ENCODE data around the gene NANOG. TPM values are rescaled to one million over a fixed set of nuclear protein-coding genes. Genes with fewer than 3 reads are reported as not detected.
"Not testable (repeated sequence)": the region's sequence is repeated elsewhere in the genome, so short reads cannot be mapped to it uniquely, and the experiment has no call there.

Gene NANOG
- total and polyA plus RNA-seq, 2 donors (not counting 3 experiments of a cell fraction or from before 2014, with no cell fraction given) = 0.03 TPM; not detected in 1

DNA sequence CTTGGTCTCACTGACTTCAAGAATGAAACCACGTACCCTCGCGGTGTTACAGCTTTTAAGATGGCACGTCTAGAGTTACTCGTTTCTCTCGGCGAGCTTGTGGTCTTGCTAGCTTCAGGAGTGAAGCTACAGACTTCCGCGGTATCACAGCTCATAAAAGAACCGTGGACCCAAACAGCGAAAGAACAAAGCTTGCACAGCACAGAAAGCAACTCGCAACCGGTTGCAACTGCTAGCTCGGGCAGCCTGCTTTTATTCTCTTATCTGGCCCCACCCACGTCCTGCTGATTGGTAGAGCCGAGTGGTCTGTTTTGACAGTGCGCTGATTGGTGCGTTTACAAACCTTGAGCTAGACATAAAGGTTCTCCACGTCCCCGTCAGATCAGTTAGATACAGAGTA, 37.8 kb upstream of the NANOG start:
- CTCF ChIA-PET = no interaction called here
- no peak overlapping the region for H3K27ac ChIP-seq (ENCODE audit: insufficient read depth, low read depth, low read length)
- intact Hi-C loops (cut with micrococcal nuclease) (no loop called here), dilution Hi-C loops (cut with MboI; ENCODE audit: extremely low pct_ligation_motif_present, low sequenced_read_pairs) (no loop called here)
- no peak overlapping the region for H3K9ac ChIP-seq (replicated peaks; ENCODE audit: extremely low read depth, insufficient read depth, low read length)
- no peak overlapping the region for H3K4me2 ChIP-seq (ENCODE audit: insufficient read depth, low read length)
- H3K79me2 ChIP-seq (ENCODE audit: control insufficient read depth, insufficient read depth, low read length) = no peaks in the 10 kb centered on the region
- no peaks in the 10 kb centered on the region for H3K27me3 ChIP-seq (ENCODE audit: control insufficient read depth in 2 of 2, insufficient read depth in 2 of 2, low read length in 2 of 2)
- no peaks in the 10 kb centered on the region for H3K9me3 ChIP-seq (replicated peaks; ENCODE audit: control insufficient read depth, insufficient read depth, low read length)
- H3K4me3 ChIP-seq (replicated peaks in 1 of 3; ENCODE audit: insufficient read depth in 1 of 3, low read depth in 1 of 3, low read length in 3 of 3) = no peak overlapping the region
- no peaks in the 10 kb centered on the region for H4K20me1 ChIP-seq (replicated peaks; ENCODE audit: control insufficient read depth, extremely low read depth, insufficient read depth, low read length)
- TF ChIP-seq, protein P1, sequence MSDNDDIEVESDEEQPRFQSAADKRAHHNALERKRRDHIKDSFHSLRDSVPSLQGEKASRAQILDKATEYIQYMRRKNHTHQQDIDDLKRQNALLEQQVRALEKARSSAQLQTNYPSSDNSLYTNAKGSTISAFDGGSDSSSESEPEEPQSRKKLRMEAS (IDR thresholded peaks at IDR 0.05; ENCODE audit: insufficient read depth, insufficient read length) = no peak
- TF ChIP-seq, protein P2, sequence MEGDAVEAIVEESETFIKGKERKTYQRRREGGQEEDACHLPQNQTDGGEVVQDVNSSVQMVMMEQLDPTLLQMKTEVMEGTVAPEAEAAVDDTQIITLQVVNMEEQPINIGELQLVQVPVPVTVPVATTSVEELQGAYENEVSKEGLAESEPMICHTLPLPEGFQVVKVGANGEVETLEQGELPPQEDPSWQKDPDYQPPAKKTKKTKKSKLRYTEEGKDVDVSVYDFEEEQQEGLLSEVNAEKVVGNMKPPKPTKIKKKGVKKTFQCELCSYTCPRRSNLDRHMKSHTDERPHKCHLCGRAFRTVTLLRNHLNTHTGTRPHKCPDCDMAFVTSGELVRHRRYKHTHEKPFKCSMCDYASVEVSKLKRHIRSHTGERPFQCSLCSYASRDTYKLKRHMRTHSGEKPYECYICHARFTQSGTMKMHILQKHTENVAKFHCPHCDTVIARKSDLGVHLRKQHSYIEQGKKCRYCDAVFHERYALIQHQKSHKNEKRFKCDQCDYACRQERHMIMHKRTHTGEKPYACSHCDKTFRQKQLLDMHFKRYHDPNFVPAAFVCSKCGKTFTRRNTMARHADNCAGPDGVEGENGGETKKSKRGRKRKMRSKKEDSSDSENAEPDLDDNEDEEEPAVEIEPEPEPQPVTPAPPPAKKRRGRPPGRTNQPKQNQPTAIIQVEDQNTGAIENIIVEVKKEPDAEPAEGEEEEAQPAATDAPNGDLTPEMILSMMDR (IDR thresholded peaks at IDR 0.05; ENCODE audit: extremely low read depth in 1 of 2, insufficient read depth in 1 of 2, low read depth in 1 of 2, low read length in 2 of 2) = no peak
- TF ChIP-seq FOS (IDR thresholded peaks at IDR 0.05; ENCODE audit: borderline replicate concordance, insufficient read depth, low read length) (no peak), POLR2A (IDR thresholded peaks at IDR 0.05; ENCODE audit: low read depth, low read length) (no peak), MYC (IDR thresholded peaks at IDR 0.05; ENCODE audit: low read depth, low read length) (no peak), JUN (IDR thresholded peaks at IDR 0.05; ENCODE audit: borderline replicate concordance, insufficient read depth, insufficient read length, low read depth) (no peak), EZH2 (IDR thresholded peaks at IDR 0.05; ENCODE audit: borderline replicate concordance, low read depth, low read length, severe bottlenecking) (no peak)
- H2AFZ ChIP-seq (ENCODE audit: low read depth, low read length) = no peak overlapping the region
- FAIRE-seq = no peak
- H3K9me1 ChIP-seq (replicated peaks; ENCODE audit: control insufficient read depth, extremely low read depth, insufficient read depth, low read length) = no peaks in the 10 kb centered on the region
- H3K36me3 ChIP-seq (ENCODE audit: control insufficient read depth in 2 of 2, extremely low read depth in 1 of 2, insufficient read depth in 2 of 2, low read length in 2 of 2) = no peaks in the 10 kb centered on the region
- no peaks in the 10 kb centered on the region for H3K4me1 ChIP-seq (ENCODE audit: control insufficient read depth, extremely low read depth, insufficient read depth, low read length)
- BruUV-seq (replicated peaks) = no TSS peak
- POLR2A ChIA-PET = no interaction called here
- no peak for DNase-seq (ENCODE audit: low read depth, low spot score)

DNA sequence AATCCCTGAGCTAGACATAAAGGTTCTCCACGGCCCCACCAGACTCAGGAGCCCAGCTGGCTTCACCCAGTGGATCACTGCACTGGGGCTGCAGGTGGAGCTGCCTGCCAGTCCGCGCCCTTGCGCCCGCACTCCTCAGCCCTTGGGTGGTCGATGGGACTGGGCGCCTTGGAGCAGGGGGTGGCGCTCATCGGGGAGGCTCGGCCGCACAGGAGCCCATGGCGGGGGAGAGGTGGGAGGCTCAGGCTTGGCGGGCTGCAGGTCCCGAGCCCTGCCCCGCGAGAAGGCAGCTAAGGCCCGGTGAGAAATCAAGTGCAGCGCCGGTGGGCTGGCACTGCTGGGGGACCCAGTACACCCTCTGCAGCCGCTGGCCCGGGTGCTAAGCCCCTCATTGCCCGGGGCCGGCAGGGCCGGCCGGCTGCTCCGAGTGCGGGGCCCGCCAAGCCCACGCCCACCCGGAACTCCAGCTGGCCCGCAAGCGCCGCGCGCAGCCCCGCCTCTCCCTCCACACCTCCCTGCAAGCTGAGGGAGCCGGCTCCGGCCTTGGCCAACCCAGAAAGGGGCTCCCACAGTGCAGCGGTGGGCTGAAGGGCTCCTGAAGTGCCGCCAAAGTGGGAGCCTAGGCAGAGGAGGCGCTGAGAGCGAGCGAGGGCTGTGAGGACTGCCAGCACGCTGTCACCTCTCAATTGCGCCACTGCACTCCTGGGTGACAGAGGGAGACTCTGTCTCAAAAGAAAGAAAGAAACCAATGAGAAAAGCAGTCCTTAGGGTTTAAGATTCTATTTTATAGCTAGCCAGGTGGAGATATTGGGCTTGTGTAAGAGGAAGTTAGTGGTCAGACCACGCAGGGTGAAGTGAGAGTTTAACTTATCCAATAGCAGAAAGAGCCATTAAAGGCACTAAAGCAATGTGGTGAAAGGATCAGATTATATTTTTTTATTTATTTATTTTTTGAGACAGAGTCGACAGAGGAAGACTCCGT, 37.0 kb upstream of the NANOG start:
- H2AFZ ChIP-seq (ENCODE audit: low read depth, low read length); H3K9me3 ChIP-seq (replicated peaks; ENCODE audit: control insufficient read depth, insufficient read depth, low read length); H3K27ac ChIP-seq (ENCODE audit: insufficient read depth, low read depth, low read length); FAIRE-seq; DNase-seq (ENCODE audit: low read depth, low spot score); H3K4me3 ChIP-seq (replicated peaks in 1 of 3; ENCODE audit: insufficient read depth in 1 of 3, low read depth in 1 of 3, low read length in 3 of 3); CTCF ChIA-PET; H3K27me3 ChIP-seq (ENCODE audit: control insufficient read depth in 2 of 2, insufficient read depth in 2 of 2, low read length in 2 of 2); H3K79me2 ChIP-seq (ENCODE audit: control insufficient read depth, insufficient read depth, low read length); BruUV-seq (replicated peaks); H3K4me1 ChIP-seq (ENCODE audit: control insufficient read depth, extremely low read depth, insufficient read depth, low read length); dilution Hi-C loops (cut with MboI; ENCODE audit: extremely low pct_ligation_motif_present, low sequenced_read_pairs); intact Hi-C loops (cut with micrococcal nuclease); H4K20me1 ChIP-seq (replicated peaks; ENCODE audit: control insufficient read depth, extremely low read depth, insufficient read depth, low read length); H3K9ac ChIP-seq (replicated peaks; ENCODE audit: extremely low read depth, insufficient read depth, low read length); H3K36me3 ChIP-seq (ENCODE audit: control insufficient read depth in 2 of 2, extremely low read depth in 1 of 2, insufficient read depth in 2 of 2, low read length in 2 of 2); H3K9me1 ChIP-seq (replicated peaks; ENCODE audit: control insufficient read depth, extremely low read depth, insufficient read depth, low read length); POLR2A ChIA-PET; H3K4me2 ChIP-seq (ENCODE audit: insufficient read depth, low read length): not testable (repeated sequence)

DNA sequence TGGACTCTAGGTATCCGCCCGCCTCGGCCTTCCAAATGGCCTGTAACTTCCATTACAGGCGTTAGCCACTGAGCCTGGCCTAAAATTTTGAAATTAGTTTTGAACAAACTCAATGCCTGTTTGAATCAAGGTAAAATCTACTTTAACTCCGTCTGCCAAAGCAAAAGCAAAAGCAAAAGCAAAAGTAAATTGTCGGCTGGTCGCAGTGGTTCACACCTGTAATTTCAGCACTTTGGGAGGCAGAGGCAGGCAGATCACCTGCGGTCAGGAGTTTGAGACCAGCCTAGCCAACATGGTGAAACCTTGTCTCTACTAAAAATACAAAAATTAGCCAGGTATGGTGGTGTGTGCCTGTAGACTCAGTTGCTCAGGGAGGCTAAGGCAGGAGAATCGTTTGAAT, 33.5 kb upstream of the NANOG start:
- H3K4me3 ChIP-seq (replicated peaks in 1 of 3; ENCODE audit: insufficient read depth in 1 of 3, low read depth in 1 of 3, low read length in 3 of 3); FAIRE-seq; H3K36me3 ChIP-seq (ENCODE audit: control insufficient read depth in 2 of 2, extremely low read depth in 1 of 2, insufficient read depth in 2 of 2, low read length in 2 of 2); BruUV-seq (replicated peaks); DNase-seq (ENCODE audit: low read depth, low spot score); H2AFZ ChIP-seq (ENCODE audit: low read depth, low read length); H3K9me1 ChIP-seq (replicated peaks; ENCODE audit: control insufficient read depth, extremely low read depth, insufficient read depth, low read length); H3K9me3 ChIP-seq (replicated peaks; ENCODE audit: control insufficient read depth, insufficient read depth, low read length); CTCF ChIA-PET; H3K9ac ChIP-seq (replicated peaks; ENCODE audit: extremely low read depth, insufficient read depth, low read length); H3K4me1 ChIP-seq (ENCODE audit: control insufficient read depth, extremely low read depth, insufficient read depth, low read length); H3K27ac ChIP-seq (ENCODE audit: insufficient read depth, low read depth, low read length); POLR2A ChIA-PET; H3K79me2 ChIP-seq (ENCODE audit: control insufficient read depth, insufficient read depth, low read length); H3K27me3 ChIP-seq (ENCODE audit: control insufficient read depth in 2 of 2, insufficient read depth in 2 of 2, low read length in 2 of 2); intact Hi-C loops (cut with micrococcal nuclease); dilution Hi-C loops (cut with MboI; ENCODE audit: extremely low pct_ligation_motif_present, low sequenced_read_pairs); H3K4me2 ChIP-seq (ENCODE audit: insufficient read depth, low read length); H4K20me1 ChIP-seq (replicated peaks; ENCODE audit: control insufficient read depth, extremely low read depth, insufficient read depth, low read length): not testable (repeated sequence)
